LNCAP (cell line): ENCODE measurements around the gene PMFBP1.

Experiments
- CTCF ChIP-seq: fragments of 450-650 bp; IDR thresholded peaks from 2 replicates; pipeline ENCODE4 v1.5.1; 2017; ENCODE audit warnings: mild to moderate bottlenecking

The PMFBP1 gene

DNA sequence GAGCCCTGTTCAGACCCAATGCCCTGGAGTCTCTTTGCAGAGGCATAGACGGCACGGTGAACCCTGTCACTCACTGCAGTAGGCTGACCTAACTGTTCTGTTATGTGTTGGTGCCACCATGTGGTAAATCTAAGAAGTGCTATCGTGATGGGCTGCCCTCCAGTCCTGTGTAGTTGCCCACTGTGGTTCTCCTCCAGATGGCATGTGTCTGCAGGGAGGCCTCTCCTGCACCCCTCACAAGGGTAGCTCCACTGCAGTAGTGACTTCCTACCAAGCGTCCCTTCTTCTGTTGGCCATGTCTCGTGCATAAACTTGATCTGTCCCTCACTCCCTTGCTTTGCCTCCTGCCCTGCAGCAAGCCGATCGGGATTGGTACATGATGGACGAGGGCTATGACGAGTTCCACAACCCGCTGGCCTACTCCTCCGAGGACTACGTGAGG, 72.6 kb downstream of the PMFBP1 start:
- TF ChIP-seq CTCF, result peak; percentile 68

DNA sequence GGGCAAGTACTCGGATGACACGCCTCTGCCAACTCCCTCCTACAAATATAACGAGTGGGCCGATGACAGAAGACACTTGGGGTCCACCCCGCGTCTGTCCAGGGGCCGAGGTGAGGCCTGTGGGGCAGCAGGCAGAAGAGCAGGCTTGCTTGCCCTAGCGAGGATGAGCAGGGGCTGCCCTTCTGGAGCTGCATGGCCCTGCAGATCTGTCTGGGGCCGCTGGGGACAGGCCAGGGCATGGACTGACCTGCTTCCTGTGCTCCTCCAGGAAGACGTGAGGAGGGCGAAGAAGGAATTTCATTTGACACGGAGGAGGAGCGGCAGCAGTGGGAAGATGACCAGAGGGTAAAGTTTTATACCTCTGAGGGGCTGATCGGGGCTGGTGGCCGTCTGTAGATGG, 73.0 kb downstream of the PMFBP1 start:
- no peak for TF ChIP-seq CTCF

DNA sequence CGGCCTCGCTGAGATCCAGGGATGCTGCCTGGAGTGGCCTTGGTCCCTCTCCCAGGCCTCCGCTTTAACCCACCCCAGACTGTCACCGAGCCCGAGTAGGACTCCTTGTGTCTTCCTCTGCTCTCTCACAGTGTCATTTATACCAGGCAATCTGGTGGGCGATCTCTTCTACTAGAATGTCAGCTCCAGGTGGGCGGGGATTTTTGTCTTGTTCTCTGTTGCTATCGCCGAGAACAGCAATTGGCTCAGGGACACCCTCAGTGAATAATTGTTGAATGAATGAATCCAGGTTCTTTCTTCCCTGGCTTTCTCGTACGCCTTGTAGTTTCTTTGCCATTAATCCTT, 77.7 kb downstream of the PMFBP1 start:
- no peak for TF ChIP-seq CTCF

DNA sequence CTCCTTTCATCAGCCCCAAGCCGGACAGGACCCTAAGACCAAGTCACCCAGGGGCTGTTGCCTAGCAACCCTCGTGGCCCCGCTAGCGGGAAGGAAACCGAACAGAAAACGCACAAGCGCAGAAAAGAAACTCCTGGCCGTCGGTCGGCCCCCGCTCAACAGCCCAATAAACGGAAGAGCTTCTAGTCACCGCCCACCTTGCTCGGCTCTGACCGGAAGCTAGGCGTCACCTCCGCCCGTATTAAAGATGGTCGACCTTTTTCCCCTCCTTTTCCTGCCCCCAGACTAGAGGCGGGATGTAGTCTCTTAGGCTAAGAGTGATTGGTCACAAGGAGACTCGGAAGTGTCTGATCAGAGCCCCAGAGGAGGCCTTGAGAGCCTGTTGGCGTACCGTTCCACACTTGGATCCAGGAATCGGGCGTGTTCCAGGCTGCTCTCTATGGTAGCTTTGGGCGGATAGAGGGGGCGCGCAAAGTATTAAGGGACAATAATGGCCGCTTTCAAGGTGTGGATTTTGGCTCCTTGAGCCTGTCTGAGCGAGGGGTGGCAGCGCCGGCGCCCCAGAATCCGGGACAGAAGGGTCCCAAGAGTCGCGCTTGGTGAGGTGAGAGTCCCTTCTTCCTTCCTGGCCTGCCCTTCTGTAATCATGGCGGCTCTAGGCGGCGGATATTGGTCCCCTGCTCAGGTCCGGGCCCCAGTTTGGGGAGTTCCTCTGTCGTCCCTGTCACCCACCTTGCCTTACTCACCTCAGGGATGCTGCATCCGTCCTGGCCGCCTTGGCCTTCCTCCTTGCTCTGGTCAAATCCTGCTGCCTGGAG, 78.3 kb downstream of the PMFBP1 start, which contains the start of the genes DHX38 and TXNL4B:
Gene DHX38 (plus strand): TSS at position 400 of the 818 bp plus-strand sequence. CDS start 2,311 bp downstream, outside the sequence.
Gene TXNL4B (minus strand): TSS at position 173 of the 818 bp plus-strand sequence. CDS start 2,871 bp downstream, outside the sequence.
- TF ChIP-seq CTCF, result no peak

DNA sequence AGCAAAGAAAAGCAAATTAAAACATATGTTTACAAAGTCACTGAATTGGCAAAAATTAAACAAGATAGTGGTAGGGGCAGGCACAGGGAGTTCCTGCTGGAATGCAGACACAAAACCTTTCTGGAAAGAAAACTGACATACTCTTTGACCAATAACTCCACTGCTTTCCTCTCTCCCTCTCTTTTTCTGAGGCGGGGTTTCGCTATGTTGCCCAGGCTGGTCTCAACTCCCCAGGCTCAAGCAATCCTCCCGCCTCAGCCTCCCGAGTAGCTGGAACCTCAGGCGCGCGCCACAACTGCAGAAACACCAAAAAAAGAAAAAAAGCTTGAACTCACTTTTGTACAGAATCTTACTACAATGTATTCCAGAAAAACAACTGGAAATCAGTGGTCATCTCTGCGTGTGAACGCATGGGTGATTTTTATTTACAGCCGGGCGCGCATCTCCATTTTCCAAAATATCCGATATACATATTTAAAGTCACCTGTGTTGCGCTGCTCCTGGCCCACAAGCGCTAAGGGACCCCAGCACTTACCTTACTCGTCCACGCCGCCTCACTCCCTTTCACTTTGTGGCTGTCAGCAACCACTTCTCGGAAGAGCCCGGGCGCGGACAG, 79.0 kb downstream of the PMFBP1 start:
- TF ChIP-seq CTCF, result no peak

GRCh38 chr16:72091217-72091616, 80.7 kb downstream of the PMFBP1 start:
- no peak for TF ChIP-seq CTCF

DNA sequence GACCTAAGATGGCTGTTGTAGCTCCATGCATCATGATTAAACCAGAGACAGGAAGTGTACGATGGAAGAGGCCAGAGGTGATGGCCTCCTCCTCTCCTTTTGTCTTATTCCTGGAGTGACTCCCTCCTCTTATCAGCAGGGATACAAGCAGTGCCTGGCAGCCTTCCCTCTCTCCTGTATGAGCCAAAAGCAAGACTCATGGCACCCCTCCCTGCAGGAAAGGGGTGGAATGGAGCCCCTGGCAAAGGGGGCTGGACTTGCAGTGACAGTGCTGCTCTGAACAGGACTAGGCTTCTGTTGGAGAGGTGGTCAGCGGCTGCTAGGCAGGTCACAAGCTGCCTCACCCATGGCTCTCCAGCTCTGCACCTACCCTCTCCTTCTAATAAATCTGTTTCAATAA, 87.0 kb downstream of the PMFBP1 start:
- TF ChIP-seq CTCF, result no peak
